Lung (tissue), 12 donors: ENCODE results near the gene RERE. TPM values are rescaled to one million over a fixed set of nuclear protein-coding genes. Genes with fewer than 3 reads are reported as not detected.

Source experiments
- ATAC-seq: fragments of 200-7000 bp; cut with Tn5 transposase; one replicate; pipeline ENCODE4 v1.9.1; 2020; ENCODE audit warnings: moderate number of reproducible peaks; ENCODE audit not compliant: insufficient read depth, low FRiP score
- DNase-seq, 3 donors: peaks; one replicate each; pipeline ENCODE4 v3.0.0-alpha.2; 2013 to 2017
- H3K27ac ChIP-seq, 2 donors: one replicate each; pipeline ENCODE4 v1.5.1; 2013; ENCODE audit warnings: mild to moderate bottlenecking in 2 of 2, moderate library complexity in 2 of 2, control low read depth in 1 of 2, inconsistent platforms in 1 of 2, low read depth in 1 of 2, low read length in 1 of 2
- H3K27me3 ChIP-seq, 3 donors: one replicate each; pipeline ENCODE4 v1.5.1; 2013; ENCODE audit warnings: low read length in 2 of 3; ENCODE audit not compliant: control insufficient read depth in 3 of 3, insufficient read depth in 3 of 3
- H3K36me3 ChIP-seq, 4 donors: one replicate each; pipeline ENCODE4 v1.5.1; 2013; ENCODE audit warnings: low read length in 4 of 4, mild to moderate bottlenecking in 1 of 4, moderate library complexity in 1 of 4; ENCODE audit not compliant: control insufficient read depth in 4 of 4, insufficient read depth in 4 of 4
- H3K4me1 ChIP-seq, 5 donors: one replicate each; pipeline ENCODE4 v1.5.1; 2013; ENCODE audit warnings: low read length in 5 of 5, mild to moderate bottlenecking in 2 of 5, moderate library complexity in 1 of 5; ENCODE audit not compliant: control insufficient read depth in 5 of 5, insufficient read depth in 5 of 5
- H3K4me3 ChIP-seq: one replicate; pipeline ENCODE4 v1.5.1; 2013; ENCODE audit warnings: mild to moderate bottlenecking, control low read depth, moderate library complexity
- H3K9ac ChIP-seq, 2 donors: one replicate each; pipeline ENCODE4 v1.5.1; 2013; ENCODE audit warnings: low read length in 2 of 2, control low read depth in 1 of 2; ENCODE audit not compliant: insufficient read depth in 1 of 2
- H3K9me3 ChIP-seq, 4 donors: one replicate each; pipeline ENCODE4 v1.5.1; 2013; ENCODE audit warnings: low read length in 3 of 4, mild to moderate bottlenecking in 1 of 4, moderate library complexity in 1 of 4; ENCODE audit not compliant: control insufficient read depth in 4 of 4, insufficient read depth in 3 of 4
- CTCF ChIP-seq: IDR thresholded peaks from 2 replicates; pipeline ENCODE4 v1.5.1; 2012; ENCODE audit warnings: mild to moderate bottlenecking; ENCODE audit errors: control extremely low read depth, extremely low read depth
- WGBS, 2 donors: extraction: QIAGEN DNeasy Blood & Tissue Kit; methylation state at CpG; one replicate each; pipeline ENCODE4 v1.1.7; 2013; 5-methylcytosine and 5-hydroxymethylcytosine counted together
- polyA plus RNA-seq, 2 donors: library from polyadenylated mRNA; stranded (reverse); fragments of 200-250 nt; gene quantifications; one replicate each; pipeline ENCODE4 v1.2.1, GENCODE V29; 2013
- total RNA-seq, 2 donors: library from RNA; depleted of rRNA in 1 of 2; stranded (reverse); fragments of >200 nt in 1 of 2; gene quantifications; one replicate each; pipeline ENCODE4 v1.2.1, GENCODE V29; 2014 to 2021
- donor health status: control.
- donor health status: control.
- donor health status: Bipolar disorder and iron deficiency.
- donor health status: healthy.
- donor health status: DM: yes; HTN: yes; CAD: no.

RERE gene
- total and polyA plus RNA-seq, 4 donors = 21.7 to 207 (median 57.5) TPM

- no peaks in the 10 kb centered on the region for H3K27me3 ChIP-seq
Observed at GRCh38 chr1:8693107-8693506, 124.3 kb downstream of the RERE start.

GRCh38 chr1:8691662-8692061 lies 125.8 kb downstream of the RERE start:
- no peak overlapping the region for H3K9ac ChIP-seq
- H3K27ac ChIP-seq = no peak overlapping the region
- peaks cover 0 to 18% (median 10%) of the 10 kb centered on the region in 5 donors for H3K4me1 ChIP-seq
- no peak for DNase-seq
- no peak for TF ChIP-seq CTCF
- WGBS, 2 donors = 71 to 92% methylated on average over 1 of the region's 1 CpG
- H3K9me3 ChIP-seq = no peaks in the 10 kb centered on the region
- no peak overlapping the region for H3K4me3 ChIP-seq
- H3K27me3 ChIP-seq = no peaks in the 10 kb centered on the region
- no peaks in the 10 kb centered on the region for H3K36me3 ChIP-seq
- no peak for ATAC-seq

More at GRCh38 chr1:8693107-8693506, 124.3 kb downstream of the RERE start:
- no peak for ATAC-seq
- Histone ChIP-seq H3K4me1 (peaks cover 0 to 14% (median 3%) of the 10 kb centered on the region in 5 donors), H3K27ac (no peak overlapping the region), H3K36me3 (no peaks in the 10 kb centered on the region), H3K9ac (no peak overlapping the region), H3K9me3 (no peaks in the 10 kb centered on the region), H3K4me3 (no peak overlapping the region)
- no peak for TF ChIP-seq CTCF
- DNase-seq = no peak
- 73 to 90% methylated on average over 3 of the region's 3 CpGs for WGBS, 2 donors

- WGBS, 2 donors = 99% methylated on average over 4 of the region's 4 CpGs
- DNase-seq = no peak
- no peak for ATAC-seq
- H3K27ac ChIP-seq = no peak overlapping the region
- no peak overlapping the region for H3K9ac ChIP-seq
- H3K4me1 ChIP-seq = peaks cover 0 to 20% (median 12%) of the 10 kb centered on the region in 5 donors
- no peak overlapping the region for H3K4me3 ChIP-seq
- no peak for TF ChIP-seq CTCF
- no peaks in the 10 kb centered on the region for H3K27me3 ChIP-seq
- H3K9me3 ChIP-seq = no peaks in the 10 kb centered on the region
- no peaks in the 10 kb centered on the region for H3K36me3 ChIP-seq
Observed at GRCh38 chr1:8690253-8690525, 127.3 kb downstream of the RERE start.

- no peak for TF ChIP-seq CTCF
- Histone ChIP-seq H3K4me1 (peaks cover 0 to 20% (median 10%) of the 10 kb centered on the region in 5 donors), H3K4me3 (no peak overlapping the region), H3K9ac (no peak overlapping the region), H3K27ac (no peak overlapping the region), H3K27me3 (no peaks in the 10 kb centered on the region), H3K36me3 (no peaks in the 10 kb centered on the region), H3K9me3 (no peaks in the 10 kb centered on the region)
- no peak for ATAC-seq
- no peak for DNase-seq
- 96% methylated on average over 6 of the region's 6 CpGs for whole genome bisulfite sequencing, 2 donors
Observed at GRCh38 chr1:8689431-8690252, 127.8 kb downstream of the RERE start.
